ENCODE data around the gene RTP5.
A peak's percentile ranks its signal among the peaks of the same experiment; 100 is the strongest.
"Not testable (repeated sequence)": the region's sequence is repeated elsewhere in the genome, so short reads cannot be mapped to it uniquely, and the experiment has no call there.

RTP5 gene

GRCh38 chr2:241869087-241869961 is at the start of gene RTP5:
Gene RTP5, plus strand, starts transcription at chr2:241869729. Its CDS starts 28 bp downstream, at chr2:241869757.
- no peak for DNase-seq

- DNase-seq, result not testable (repeated sequence)
Measured at GRCh38 chr2:241819947-241820624, 49.4 kb upstream of the RTP5 start.

DNA sequence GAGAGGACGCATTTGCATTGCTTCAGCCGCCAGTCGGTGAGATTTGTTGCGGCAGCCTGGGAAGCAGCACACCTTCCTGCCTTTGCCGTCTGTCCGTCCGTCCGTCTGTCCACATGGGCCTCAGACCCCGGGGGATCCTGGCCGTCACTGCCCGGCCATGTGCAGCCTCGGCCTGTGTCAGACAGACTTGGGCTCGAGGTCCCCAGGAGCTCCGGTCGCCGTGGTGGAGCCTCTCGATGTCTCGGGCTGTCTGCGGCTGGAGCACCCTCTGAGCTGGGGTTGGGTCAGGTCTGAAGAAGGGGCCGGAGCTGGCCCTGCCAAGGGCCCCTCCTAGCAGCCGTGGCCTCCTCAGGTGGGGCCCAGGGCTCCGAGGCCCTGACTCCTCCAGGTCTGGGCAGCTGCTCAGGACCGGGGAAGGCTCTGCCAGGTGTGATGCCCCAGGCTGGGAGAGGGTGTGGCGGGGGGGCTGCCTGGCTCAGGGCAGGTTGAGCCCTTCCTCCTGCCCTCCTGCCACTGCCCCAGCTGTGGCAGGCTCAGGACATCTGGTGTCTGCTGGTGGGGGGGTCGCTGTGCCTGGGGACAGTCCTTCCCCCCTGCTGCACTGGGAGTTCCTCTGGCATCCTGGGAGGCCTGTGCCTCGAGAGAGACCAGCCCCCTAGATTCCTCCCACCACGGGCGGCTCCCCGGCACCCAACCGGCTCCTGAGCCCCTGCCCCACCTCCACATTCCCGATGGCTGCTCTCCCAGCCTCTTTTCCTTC is 48.7 kb upstream of the RTP5 start:
- no peak for DNase-seq

GRCh38 chr2:241821460-241822263 is 47.9 kb upstream of the RTP5 start:
- DNase-seq, result no peak

DNA sequence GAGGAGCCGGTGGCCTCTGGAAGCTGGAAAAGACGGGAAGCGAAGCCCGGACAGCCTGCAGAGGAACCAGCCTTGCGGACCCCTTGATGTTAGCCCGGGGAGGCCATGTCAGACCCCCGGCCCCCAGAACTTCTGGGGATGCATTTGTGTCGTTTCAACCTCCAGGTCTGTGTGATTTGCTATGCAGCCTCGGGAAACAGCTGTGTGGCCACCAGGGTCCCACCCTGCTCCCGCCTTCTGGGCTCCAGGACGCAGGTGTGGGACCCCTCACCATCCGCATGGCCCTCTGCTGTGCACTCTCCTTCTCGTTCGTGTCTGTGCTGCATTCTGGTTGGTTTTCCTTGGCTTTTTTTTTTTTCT is 47.3 kb upstream of the RTP5 start:
- no peak for DNase-seq

- DNase-seq, result not testable (repeated sequence)
Measured at GRCh38 chr2:241823531-241824437, 45.7 kb upstream of the RTP5 start.

GRCh38 chr2:241827394-241827793 is 42.1 kb upstream of the RTP5 start:
- DNase-seq, result no peak

DNA sequence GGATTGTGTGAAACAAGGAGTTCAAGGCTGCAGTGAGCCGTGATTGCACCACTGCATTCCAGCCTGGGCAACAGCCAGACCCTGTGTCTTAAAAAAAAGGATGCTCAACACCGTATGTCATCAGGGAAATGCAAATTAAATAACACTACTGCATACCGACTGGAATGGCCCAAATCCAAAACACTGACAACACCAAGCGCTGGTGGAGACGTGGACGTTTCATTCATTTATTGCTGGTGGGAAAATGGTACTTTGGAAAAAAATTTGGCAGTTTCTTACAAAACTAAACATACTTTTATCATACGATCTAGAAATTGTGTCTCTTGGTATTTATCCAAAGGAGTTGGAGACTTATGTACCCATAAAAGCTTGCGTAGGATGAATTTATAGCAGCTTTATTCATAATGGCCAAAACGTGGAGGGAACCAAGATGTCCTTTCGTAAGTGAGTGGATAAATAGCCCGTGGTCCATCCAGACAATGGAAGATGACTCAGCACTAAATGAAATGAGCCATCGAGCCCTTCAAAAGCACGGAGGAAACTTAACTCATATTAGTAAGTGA is 36.3 kb upstream of the RTP5 start:
- DNase-seq, result no peak

DNA sequence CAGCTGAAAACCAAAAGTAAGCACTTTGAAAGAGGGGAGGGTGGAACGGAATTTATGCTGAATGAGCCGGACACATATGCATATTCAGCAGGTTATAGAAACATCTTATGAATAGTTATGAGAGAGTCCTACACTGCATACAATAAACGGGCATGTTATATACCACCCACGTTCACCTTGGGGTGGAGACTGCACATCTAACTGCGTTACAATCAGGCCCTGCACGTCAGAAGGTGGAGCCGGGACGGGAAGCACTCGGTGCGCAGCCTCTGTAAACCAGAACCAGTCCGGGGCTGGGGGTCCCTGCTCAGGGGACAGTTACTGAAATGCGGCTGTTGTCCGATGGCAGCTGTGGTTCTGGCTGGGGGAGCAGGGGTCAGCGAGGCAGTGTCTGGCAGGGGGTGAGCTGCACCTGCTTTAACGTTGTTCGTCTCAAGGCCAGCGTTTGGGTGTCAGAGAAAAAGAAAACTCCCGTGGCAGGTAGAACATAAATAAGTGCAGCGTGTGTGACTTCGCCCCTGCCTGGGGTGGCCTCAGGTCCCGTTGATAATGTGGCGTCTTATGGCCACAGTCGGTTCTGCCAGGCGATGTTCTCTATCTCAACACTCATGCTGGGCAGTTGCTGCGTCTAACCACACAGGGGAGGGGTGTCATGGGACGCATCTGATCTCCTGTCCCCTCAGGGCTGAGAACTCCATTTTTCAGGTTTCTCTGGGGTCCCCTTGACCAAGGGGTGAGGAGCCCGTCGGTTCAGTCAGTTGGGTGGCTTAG is 35.6 kb upstream of the RTP5 start:
- not testable (repeated sequence) for DNase-seq

DNA sequence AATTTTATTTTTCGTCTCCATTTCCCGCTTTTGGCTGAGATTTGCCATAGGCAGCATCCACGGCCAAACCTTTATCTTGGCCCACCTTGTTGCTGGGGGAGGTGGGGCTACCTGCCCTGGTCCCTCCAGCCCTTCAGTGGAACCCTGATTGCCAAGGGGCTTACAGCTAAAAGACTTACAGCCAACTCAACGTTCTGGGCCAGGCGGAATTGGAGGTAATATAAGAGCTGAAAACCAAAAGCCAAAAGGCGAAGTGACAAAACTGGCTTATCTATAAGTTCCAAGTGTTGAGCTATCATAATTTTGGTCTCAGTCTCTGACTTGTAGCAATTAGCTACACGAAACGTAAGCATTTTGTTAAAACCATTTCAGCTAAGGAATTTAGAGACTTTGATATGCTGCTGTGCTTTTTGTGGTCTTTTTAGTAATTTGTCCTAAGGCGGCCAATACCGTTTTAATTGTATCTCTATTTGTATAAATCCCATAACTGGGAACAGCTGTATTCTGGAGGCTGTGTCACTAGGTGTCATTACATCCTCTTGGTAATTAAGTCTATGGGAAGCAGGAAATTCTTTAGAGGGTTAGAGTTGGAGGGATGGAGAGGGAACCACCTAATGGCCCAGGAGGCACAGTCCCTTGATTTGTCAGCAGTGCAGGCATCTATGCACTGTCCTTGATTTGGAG is 34.9 kb upstream of the RTP5 start:
- DNase-seq, result no peak

DNA sequence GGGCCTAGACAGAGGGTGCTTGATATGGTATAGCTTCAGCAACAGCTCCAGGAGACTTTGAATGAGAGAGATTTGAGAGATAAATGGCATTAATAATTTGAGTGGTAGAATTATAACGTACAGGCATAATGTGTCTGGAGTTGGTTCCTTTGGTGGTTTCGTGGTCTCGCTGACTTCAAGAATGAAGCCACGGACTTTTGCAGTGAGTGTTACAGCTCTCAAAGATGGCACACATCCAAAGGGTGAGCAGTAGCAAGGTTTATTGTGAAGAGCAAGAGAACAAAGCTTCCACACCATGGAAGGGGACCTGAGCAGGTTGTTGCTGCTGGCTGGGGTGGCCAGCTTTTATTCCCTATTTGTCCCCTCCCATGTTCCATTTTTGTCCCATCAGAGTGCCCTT is 33.9 kb upstream of the RTP5 start:
- DNase-seq, result no peak

DNA sequence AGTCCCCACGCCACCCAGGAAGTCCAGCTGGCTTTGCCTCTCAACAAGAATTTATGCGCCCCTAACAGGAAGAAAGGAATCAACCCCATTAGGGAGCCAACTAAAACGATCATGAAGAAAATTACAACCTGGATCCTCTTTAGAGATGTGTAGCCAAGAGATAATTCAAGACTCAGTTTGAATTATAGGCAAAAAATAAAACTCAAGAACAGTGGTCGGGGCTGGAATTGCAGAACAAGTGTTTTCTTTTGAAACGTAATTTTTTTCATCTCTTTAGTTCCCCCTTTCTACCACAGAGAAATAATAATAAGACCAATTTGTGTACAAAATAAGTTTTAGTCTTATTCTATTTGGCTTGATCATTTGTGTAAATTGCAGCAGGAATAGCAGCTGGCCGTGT is 33.2 kb upstream of the RTP5 start:
- DNase-seq, result no peak

- no peak for DNase-seq
Measured at GRCh38 chr2:241837197-241837965, 32.1 kb upstream of the RTP5 start.

DNA sequence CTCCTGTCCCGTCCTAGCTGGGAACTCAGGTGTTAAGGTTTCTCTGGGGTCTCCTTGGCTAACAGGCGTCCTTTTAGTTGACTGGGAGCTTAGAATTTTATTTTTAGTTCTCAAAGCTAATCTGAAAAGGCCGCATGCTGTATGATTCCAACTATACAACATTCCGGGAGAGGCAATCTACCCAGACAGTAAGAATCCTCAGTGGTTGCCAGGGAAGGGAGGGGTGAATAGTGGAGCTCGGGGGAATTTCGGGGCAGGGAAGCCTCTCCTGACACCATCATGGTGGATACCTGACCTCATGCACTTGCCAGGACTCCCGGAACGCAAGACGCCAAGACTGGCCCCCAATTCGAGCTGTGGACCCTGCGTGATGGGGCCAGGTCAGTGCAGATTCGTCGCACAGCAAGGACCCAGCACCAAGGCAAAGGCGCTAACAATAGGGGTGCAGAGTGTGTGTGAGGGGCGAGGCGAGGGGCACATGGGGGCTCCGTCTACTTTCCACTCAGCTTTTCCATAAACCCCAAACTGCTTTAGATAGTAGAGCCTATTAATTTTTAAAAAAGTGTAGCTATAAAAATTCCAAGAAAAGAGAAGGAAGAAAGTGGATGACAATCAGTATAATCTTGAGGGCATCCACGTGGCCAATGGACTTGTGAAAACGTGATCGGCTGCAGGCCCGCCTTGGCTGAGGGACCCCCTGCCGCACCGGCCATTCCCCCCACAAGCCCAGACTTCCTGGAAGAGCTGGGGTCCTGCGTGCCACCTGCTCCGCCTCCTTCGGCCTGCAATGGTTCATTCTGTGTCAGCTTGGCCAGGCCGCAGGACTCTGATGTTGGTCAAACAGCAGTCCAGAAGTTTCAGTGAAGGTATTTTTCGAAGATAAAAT is 28.1 kb upstream of the RTP5 start:
- no peak for DNase-seq

DNA sequence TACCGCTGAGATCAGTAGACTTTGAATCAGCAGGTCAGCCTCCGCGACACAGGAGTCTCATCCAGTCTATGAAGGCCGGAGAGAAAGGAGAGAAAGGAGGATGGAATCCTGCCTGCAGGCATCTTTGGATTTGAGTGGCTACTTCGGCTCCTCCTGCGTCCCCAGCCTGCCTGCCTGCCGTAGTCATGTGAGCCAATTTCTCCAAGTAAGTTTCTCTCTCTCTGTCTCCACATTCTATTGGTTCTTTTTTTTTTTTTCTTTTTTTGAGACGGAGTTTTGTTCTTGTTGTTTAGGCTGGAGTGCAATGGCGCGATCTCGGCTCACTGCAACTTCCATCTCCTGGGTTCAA is 27.5 kb upstream of the RTP5 start:
- no peak for DNase-seq

DNA sequence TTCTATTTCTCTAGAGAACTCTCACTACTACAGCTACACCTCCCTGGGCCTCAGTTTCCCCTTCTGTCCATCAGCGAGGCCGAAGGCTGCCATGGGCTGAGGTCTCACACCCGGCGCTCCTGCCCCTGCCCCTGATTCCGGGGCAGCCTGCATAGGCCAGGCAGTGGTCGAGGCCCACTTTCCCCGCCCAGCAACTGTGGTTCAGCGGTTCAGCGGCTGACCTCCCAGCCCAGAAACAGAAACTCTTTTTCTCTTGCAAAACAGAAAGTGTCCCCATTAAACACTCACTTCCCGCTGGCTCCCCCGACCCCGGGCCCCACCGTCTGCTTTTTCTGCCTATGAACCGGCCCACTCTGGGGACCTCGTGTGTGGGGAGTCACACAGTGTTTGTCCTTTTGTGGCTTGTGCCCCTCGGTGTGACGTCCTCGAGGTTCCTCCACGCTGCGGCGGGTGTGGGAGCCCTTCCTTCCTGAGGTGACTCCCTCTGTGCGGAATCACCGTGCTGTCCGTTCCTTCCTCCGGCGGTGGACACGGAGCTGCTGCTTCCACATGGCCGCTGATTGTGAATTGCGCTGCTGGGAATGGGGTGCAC is 26.8 kb upstream of the RTP5 start:
- DNase-seq, result peak; percentile 78

GRCh38 chr2:241843321-241844065 is 26.0 kb upstream of the RTP5 start:
- no peak for DNase-seq
